K562 (cell line): ENCODE data around the gene MDK.

ENCODE experiments used
- BRD4 ChIP-seq: fragments of 200-600 bp; sonication (generic); IDR thresholded peaks from 2 replicates; pipeline ENCODE4 v1.6.1; 2017; ENCODE audit warnings: inconsistent platforms
- EZH2 ChIP-seq: IDR thresholded peaks from 2 replicates; pipeline ENCODE4 v1.6.1; 2012; ENCODE audit warnings: low read depth, mild to moderate bottlenecking, inconsistent platforms, low read length, borderline replicate concordance
- FOXA1 ChIP-seq: fragments of 450-650 bp; IDR thresholded peaks from 2 replicates; pipeline ENCODE4 v1.6.1; 2016; ENCODE audit warnings: mild to moderate bottlenecking, borderline replicate concordance
- FOXJ3 ChIP-seq: sonication (generic); formaldehyde crosslinking; IDR thresholded peaks from 2 replicates; pipeline ENCODE4 v1.4.0; 2020; ENCODE audit warnings: mild to moderate bottlenecking, missing genetic modification reagents
- MXI1 ChIP-seq: IDR thresholded peaks from 2 replicates; pipeline ENCODE4 v1.6.1; 2011; ENCODE audit warnings: low read depth, mild to moderate bottlenecking, improper control_type of control experiment, low read length
- MYC ChIP-seq, 2 experiments: fragments of 250-450 bp in 1 of 2; sonication (Bioruptor Pico) in 1 of 2; IDR thresholded peaks; 2 replicates each; pipeline versions ENCODE4 v1.5.1 to v1.6.1; 2012 to 2021; ENCODE audit warnings: low read depth in 2 of 2, borderline replicate concordance in 1 of 2, improper control_type of control experiment in 1 of 2, low read length in 1 of 2, mild to moderate bottlenecking in 1 of 2, moderate library complexity in 1 of 2
- RB1 ChIP-seq: fragments of 450-650 bp; IDR thresholded peaks from 2 replicates; pipeline ENCODE4 v1.6.1; 2017; ENCODE audit warnings: low read depth, mild to moderate bottlenecking
- TF ChIP-seq, protein P1 (sequence below), 2 experiments: fragments of 450-650 bp; formaldehyde crosslinking in 1 of 2; IDR thresholded peaks; 2 replicates each; pipeline versions ENCODE4 v1.4.0 to v1.6.1; 2014 to 2020; ENCODE audit warnings: mild to moderate bottlenecking in 2 of 2, borderline replicate concordance in 1 of 2, low read depth in 1 of 2

GRCh38 chr11:46357483-46357936 lies 24.0 kb upstream of the MDK start:
- TF ChIP-seq RB1 (no peak), FOXA1 (no peak), MXI1 (no peak), EZH2 (no peak), BRD4 (no peak), FOXJ3 (no peak), MYC (IDR thresholded peaks at IDR 0.05; ENCODE audit: low read depth, low read length) (no peak), MYC (CRISPR knock-in tag; IDR thresholded peaks at IDR 0.05; ENCODE audit: borderline replicate concordance, low read depth) (no peak)
- TF ChIP-seq, protein P1, sequence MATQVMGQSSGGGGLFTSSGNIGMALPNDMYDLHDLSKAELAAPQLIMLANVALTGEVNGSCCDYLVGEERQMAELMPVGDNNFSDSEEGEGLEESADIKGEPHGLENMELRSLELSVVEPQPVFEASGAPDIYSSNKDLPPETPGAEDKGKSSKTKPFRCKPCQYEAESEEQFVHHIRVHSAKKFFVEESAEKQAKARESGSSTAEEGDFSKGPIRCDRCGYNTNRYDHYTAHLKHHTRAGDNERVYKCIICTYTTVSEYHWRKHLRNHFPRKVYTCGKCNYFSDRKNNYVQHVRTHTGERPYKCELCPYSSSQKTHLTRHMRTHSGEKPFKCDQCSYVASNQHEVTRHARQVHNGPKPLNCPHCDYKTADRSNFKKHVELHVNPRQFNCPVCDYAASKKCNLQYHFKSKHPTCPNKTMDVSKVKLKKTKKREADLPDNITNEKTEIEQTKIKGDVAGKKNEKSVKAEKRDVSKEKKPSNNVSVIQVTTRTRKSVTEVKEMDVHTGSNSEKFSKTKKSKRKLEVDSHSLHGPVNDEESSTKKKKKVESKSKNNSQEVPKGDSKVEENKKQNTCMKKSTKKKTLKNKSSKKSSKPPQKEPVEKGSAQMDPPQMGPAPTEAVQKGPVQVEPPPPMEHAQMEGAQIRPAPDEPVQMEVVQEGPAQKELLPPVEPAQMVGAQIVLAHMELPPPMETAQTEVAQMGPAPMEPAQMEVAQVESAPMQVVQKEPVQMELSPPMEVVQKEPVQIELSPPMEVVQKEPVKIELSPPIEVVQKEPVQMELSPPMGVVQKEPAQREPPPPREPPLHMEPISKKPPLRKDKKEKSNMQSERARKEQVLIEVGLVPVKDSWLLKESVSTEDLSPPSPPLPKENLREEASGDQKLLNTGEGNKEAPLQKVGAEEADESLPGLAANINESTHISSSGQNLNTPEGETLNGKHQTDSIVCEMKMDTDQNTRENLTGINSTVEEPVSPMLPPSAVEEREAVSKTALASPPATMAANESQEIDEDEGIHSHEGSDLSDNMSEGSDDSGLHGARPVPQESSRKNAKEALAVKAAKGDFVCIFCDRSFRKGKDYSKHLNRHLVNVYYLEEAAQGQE (IDR thresholded peaks at IDR 0.05; ENCODE audit: borderline replicate concordance) = peak; percentile 33; the same call in 1 of the 2 replicates
- TF ChIP-seq, protein P1 (CRISPR knock-in tag; IDR thresholded peaks at IDR 0.05; ENCODE audit: low read depth) = no peak
